Umbilical cord (tissue), 2 donors: ENCODE data around the gene MFAP4. TPM values are rescaled to one million over a fixed set of nuclear protein-coding genes. Genes with fewer than 3 reads are reported as not detected.

Experiments used
- DNase-seq: peaks from one replicate; pipeline ENCODE4 v3.0.0-alpha.2; 2015; ENCODE audit warnings: low spot score
- total RNA-seq: library from RNA; depleted of rRNA; stranded (reverse); fragments of >200 nt; gene quantifications from one replicate; pipeline ENCODE4 v1.2.3, GENCODE V29; 2014; ENCODE audit warnings: low replicate concordance; ENCODE audit not compliant: insufficient read depth

Gene MFAP4
- total RNA-seq, 1 donor from 2014 or later = 171 TPM

- no peak for DNase-seq
Observed at GRCh38 chr17:19348081-19348650, 38.8 kb downstream of the MFAP4 start.

- no peak for DNase-seq
Observed at GRCh38 chr17:19347323-19348080, 39.5 kb downstream of the MFAP4 start.

GRCh38 chr17:19346351-19347255 is 40.4 kb downstream of the MFAP4 start:
- DNase-seq = peak; percentile 69

- DNase-seq = no peak
Observed at GRCh38 chr17:19345486-19346350, 41.3 kb downstream of the MFAP4 start.

- DNase-seq = no peak
Observed at GRCh38 chr17:19345067-19345460, 41.9 kb downstream of the MFAP4 start.

- DNase-seq = no peak
Observed at GRCh38 chr17:19344311-19345066, 42.5 kb downstream of the MFAP4 start.

GRCh38 chr17:19343671-19344151 is 43.3 kb downstream of the MFAP4 start:
- DNase-seq = no peak

- no peak for DNase-seq
Observed at GRCh38 chr17:19343256-19343630, 43.7 kb downstream of the MFAP4 start.

- no peak for DNase-seq
Observed at GRCh38 chr17:19342611-19343255, 44.3 kb downstream of the MFAP4 start.

- peak; percentile 69 for DNase-seq
Observed at GRCh38 chr17:19341641-19342610, 45.1 kb downstream of the MFAP4 start.

GRCh38 chr17:19341211-19341631 is 45.8 kb downstream of the MFAP4 start:
- no peak for DNase-seq

GRCh38 chr17:19339341-19339815 is 47.6 kb downstream of the MFAP4 start:
- DNase-seq = no peak

- peak; percentile 35 for DNase-seq
Observed at GRCh38 chr17:19338031-19338990, 48.7 kb downstream of the MFAP4 start.

- peak; percentile 31 for DNase-seq
Observed at GRCh38 chr17:19337712-19338023, 49.3 kb downstream of the MFAP4 start.

GRCh38 chr17:19336938-19337711 is 49.9 kb downstream of the MFAP4 start:
- DNase-seq = no peak

GRCh38 chr17:19335951-19336631 is 50.9 kb downstream of the MFAP4 start:
- DNase-seq = no peak
